Measurements from ENCODE around the gene TBRG4. TPM values are rescaled to one million over a fixed set of nuclear protein-coding genes. Genes with fewer than 3 reads are reported as not detected.

The TBRG4 gene
- polyA plus RNA-seq, 1 experiment: 38.8 TPM

DNA sequence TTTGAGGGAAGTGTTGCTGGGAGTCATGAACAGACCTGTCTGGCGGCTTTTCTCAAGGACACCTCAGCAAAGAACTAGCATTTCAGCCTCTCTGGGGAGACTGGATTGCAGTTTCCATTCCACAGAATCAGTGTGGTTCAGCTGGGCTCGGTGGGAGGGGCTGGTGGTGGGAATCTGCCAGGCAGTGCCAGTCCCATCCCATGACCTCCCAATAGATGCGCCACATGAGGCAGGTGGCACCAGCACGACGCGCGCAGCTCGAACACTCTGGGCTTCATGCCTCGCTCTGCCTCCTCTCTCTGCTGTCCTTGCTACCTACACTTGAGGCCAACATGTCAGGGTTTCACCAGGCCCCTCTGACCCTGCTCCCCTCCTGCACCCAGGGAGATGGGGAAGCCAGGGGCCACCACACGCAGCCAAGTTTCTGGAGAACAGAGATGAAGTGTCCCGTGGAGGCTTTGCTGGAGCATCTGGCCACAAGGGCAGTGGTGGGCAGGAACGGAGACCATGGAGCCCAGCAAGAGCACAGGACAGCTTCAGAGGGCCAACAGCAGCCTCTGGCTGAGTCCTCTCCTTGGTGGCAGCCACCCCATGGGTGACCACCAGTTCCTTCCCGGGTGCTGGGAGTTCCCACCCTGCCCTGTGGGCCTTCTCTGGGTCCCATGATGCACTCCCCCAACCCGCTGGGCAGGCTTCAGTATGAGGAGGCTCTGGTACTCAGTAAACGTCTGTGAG lies 25.0 kb downstream of the TBRG4 start:
- CTCF ChIA-PET: no interaction called here
- TF ChIP-seq, protein P1, sequence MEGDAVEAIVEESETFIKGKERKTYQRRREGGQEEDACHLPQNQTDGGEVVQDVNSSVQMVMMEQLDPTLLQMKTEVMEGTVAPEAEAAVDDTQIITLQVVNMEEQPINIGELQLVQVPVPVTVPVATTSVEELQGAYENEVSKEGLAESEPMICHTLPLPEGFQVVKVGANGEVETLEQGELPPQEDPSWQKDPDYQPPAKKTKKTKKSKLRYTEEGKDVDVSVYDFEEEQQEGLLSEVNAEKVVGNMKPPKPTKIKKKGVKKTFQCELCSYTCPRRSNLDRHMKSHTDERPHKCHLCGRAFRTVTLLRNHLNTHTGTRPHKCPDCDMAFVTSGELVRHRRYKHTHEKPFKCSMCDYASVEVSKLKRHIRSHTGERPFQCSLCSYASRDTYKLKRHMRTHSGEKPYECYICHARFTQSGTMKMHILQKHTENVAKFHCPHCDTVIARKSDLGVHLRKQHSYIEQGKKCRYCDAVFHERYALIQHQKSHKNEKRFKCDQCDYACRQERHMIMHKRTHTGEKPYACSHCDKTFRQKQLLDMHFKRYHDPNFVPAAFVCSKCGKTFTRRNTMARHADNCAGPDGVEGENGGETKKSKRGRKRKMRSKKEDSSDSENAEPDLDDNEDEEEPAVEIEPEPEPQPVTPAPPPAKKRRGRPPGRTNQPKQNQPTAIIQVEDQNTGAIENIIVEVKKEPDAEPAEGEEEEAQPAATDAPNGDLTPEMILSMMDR (IDR thresholded peaks at IDR 0.05; ENCODE audit: low read depth, low read length): no peak
- H3K27ac ChIP-seq (ENCODE audit: low read depth, low read length): no peak overlapping the region
- POLR2A ChIA-PET: no interaction called here
- H3K9me3 ChIP-seq (ENCODE audit: control insufficient read depth, insufficient read depth, low read length): no peaks in the 10 kb centered on the region; the same call in 1 of the 2 replicates
- H3K4me3 ChIP-seq (ENCODE audit: low read depth, low read length): no peak overlapping the region
- DNase-seq (ENCODE audit: low read depth, low spot score): no peak
- peaks cover 3% of the 10 kb centered on the region for H3K27me3 ChIP-seq (ENCODE audit: control insufficient read depth, insufficient read depth, low read length)

DNA sequence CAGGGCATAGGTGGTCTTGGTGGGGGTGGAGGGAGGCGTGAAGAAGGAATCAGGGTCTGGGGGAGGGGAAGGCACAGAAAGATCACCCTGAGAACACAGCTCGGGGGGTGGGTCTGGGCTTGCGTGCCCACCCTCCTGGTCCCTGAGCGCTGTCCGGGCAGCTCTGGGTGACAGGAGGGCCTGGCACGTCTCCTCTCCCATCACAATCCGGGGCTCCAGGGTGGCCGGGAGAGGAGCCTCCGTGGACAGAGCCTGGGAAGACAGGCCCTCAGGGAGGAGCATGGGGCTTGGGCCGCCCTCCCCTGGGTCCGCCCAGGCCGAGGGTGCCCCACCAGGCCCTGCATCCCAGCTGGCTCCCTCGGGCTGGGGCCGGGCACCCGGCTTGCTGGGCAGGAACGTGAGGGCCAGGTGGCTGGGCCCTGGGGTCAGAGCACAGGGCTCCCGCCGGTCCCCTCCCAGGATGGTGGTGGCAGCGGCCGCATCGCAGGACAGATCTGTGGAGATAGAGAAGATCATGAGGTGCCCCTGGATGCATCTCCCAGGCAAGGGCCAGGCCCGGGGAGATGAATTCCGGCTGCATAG lies 25.8 kb downstream of the TBRG4 start:
- Histone ChIP-seq H3K27me3 (ENCODE audit: control insufficient read depth, insufficient read depth, low read length) (peaks cover 3% of the 10 kb centered on the region), H3K27ac (ENCODE audit: low read depth, low read length) (no peak overlapping the region), H3K9me3 (ENCODE audit: control insufficient read depth, insufficient read depth, low read length) (no peaks in the 10 kb centered on the region; the same call in 1 of the 2 replicates), H3K4me3 (ENCODE audit: low read depth, low read length) (no peak overlapping the region)
- TF ChIP-seq, protein P1 (IDR thresholded peaks at IDR 0.05; ENCODE audit: low read depth, low read length): no peak
- CTCF ChIA-PET: interaction anchor here (0.5 kb wide), 1 partner anchor 497 kb away, joined by 3 read pairs; no protein-coding TSS in a partner anchor
- DNase-seq (ENCODE audit: low read depth, low spot score): no peak
- POLR2A ChIA-PET: no interaction called here

DNA sequence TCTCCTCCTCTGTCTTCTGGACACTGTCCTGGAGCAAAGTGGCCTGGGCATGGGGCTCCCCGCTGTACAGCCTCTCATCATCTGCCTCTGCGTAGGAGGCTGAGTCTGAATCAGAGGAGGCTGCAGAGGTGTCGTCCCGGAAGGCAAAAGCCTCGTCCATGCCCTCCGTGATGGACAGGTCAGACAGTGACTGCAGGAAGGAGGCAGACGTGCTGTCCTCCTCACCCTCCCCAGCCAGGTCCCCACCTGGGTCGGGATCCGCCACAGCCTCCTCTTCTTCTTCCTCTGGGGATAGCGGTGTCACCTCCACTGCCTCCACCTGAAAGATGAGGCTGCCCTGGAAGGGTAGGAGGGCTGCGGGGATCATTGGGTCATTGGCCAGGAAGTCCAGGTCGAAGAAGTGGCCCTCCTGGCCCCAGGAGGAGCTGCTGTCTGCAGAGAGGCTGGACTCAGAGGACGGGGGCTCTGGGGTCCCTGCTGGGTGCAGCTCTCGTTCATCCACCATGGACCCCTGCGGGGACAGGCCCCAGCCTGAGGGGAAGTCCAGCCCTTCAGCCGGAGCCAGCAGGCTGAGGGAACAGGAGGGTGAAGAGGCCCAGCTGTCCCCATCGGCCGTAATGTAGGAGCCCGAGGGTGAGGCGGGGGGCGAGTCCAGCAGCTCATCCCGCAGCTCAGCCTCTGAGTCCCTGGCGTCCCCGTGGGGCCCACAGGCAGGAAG lies 26.4 kb downstream of the TBRG4 start:
- ChIA-PET POLR2A (no interaction called here), CTCF (interaction anchor here (0.5 kb wide), 1 partner anchor 496 kb away, joined by 3 read pairs; no protein-coding TSS in a partner anchor)
- Histone ChIP-seq H3K4me3 (ENCODE audit: low read depth, low read length) (no peak overlapping the region), H3K27ac (ENCODE audit: low read depth, low read length) (no peak overlapping the region), H3K27me3 (ENCODE audit: control insufficient read depth, insufficient read depth, low read length) (peaks cover 3% of the 10 kb centered on the region), H3K9me3 (ENCODE audit: control insufficient read depth, insufficient read depth, low read length) (no peaks in the 10 kb centered on the region; the same call in 1 of the 2 replicates)
- no peak for DNase-seq (ENCODE audit: low read depth, low spot score)
- TF ChIP-seq, protein P1 (IDR thresholded peaks at IDR 0.05; ENCODE audit: low read depth, low read length): no peak

DNA sequence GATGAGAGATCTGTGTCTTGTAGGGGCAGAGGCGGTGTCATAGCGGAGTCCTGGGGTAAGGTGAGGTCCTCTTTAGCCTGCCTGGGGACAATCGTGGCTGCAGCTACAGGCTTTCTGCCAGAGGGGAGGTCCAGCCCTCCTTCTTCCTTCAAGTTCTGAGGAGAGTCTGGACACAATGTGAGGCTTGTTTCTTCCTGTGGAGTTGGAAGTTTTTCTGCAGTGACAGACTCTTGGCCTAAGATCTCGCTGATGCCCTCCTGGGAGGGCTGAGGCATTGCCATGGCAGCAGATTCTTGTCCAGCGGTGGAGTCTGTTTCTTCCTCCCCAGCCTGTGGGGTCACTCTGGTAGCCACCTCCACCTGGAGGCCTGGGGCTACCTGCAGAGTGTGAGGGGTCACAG lies 27.2 kb downstream of the TBRG4 start:
- Histone ChIP-seq H3K27ac (ENCODE audit: low read depth, low read length) (no peak overlapping the region), H3K27me3 (ENCODE audit: control insufficient read depth, insufficient read depth, low read length) (no peaks in the 10 kb centered on the region), H3K9me3 (ENCODE audit: control insufficient read depth, insufficient read depth, low read length) (no peaks in the 10 kb centered on the region; the same call in 1 of the 2 replicates), H3K4me3 (ENCODE audit: low read depth, low read length) (no peak overlapping the region)
- DNase-seq (ENCODE audit: low read depth, low spot score): no peak
- ChIA-PET POLR2A (no interaction called here), CTCF (no interaction called here)
- TF ChIP-seq, protein P1 (IDR thresholded peaks at IDR 0.05; ENCODE audit: low read depth, low read length): no peak
